ENCODE results near the gene GPR87.

DNA sequence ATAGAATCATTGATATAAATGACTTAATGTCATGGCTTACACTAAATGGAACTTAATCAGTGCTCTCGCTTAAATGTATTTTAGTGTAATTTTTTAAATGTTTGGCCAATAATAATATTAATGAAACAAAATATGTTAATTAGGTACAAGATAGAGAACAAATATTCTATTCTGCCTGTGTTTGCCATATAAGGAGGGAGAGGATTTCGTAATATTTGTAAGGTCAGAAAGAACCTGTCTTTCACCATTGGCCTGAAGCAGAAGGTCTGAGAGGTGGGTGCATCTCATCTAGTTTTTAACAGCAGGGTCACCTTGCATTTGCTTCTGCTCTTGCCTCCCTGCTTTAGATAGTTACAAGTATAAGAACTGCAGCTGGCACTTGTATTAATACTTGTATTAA lies 2.5 kb downstream of the GPR87 start:
- TF ChIP-seq, protein P1, sequence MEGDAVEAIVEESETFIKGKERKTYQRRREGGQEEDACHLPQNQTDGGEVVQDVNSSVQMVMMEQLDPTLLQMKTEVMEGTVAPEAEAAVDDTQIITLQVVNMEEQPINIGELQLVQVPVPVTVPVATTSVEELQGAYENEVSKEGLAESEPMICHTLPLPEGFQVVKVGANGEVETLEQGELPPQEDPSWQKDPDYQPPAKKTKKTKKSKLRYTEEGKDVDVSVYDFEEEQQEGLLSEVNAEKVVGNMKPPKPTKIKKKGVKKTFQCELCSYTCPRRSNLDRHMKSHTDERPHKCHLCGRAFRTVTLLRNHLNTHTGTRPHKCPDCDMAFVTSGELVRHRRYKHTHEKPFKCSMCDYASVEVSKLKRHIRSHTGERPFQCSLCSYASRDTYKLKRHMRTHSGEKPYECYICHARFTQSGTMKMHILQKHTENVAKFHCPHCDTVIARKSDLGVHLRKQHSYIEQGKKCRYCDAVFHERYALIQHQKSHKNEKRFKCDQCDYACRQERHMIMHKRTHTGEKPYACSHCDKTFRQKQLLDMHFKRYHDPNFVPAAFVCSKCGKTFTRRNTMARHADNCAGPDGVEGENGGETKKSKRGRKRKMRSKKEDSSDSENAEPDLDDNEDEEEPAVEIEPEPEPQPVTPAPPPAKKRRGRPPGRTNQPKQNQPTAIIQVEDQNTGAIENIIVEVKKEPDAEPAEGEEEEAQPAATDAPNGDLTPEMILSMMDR (conservative IDR thresholded peaks at IDR 0.05) = no peak
- no peak for TF ChIP-seq EZH2 (IDR thresholded peaks at IDR 0.05; ENCODE audit: low read depth)

Measured in PC-9 (cell line).